Activated CD8-positive, alpha-beta memory T cell treated with anti-CD3 and anti-CD28 coated beads, Interleukin-2, amount 50 U/mL, for 24 hours (primary cell): ENCODE measurements around the gene AGBL4.

ENCODE experiments used
- DNase-seq: peaks from one replicate; pipeline ENCODE4 v3.0.0-alpha.2; 2020; ENCODE audit errors: extremely low read depth

Gene AGBL4

DNA sequence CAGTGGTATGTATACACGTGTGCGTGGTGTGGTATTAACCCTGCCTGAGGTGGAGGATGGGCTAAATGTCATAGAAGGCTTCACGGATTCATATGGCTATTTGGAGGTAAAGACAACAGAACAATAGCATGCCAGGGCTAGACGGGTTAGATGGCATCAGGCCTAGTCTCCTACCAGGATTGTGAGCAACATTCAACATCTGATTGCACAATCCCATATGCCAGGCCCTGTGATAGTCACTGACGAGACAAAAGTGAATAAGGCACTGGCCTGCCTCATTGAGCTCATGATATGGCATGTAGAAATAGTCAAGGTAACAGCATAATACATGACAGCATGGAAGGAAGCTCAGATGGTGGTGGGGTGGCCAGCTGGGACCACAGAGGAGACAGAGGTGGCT lies 1079.9 kb downstream of the AGBL4 start:
- no peak for DNase-seq

DNA sequence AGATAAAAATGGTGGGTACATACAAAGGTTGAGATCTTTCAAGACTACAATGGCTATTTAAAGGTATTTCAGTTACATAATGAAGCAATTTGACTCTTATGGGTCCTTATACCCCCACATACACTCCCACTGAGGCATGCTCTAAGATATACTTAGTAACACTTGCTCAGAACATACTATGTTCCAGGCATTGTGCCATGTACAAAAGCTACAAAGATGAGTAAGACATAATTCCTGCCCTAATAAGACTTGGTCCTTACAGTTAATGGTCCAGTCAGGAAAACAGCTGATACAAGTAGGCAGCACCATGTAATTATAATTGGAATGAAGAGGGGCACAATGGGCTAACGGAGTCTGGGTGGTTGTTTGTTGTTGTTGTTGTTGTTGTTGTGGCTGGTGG lies 1080.4 kb downstream of the AGBL4 start:
- DNase-seq, result no peak

DNA sequence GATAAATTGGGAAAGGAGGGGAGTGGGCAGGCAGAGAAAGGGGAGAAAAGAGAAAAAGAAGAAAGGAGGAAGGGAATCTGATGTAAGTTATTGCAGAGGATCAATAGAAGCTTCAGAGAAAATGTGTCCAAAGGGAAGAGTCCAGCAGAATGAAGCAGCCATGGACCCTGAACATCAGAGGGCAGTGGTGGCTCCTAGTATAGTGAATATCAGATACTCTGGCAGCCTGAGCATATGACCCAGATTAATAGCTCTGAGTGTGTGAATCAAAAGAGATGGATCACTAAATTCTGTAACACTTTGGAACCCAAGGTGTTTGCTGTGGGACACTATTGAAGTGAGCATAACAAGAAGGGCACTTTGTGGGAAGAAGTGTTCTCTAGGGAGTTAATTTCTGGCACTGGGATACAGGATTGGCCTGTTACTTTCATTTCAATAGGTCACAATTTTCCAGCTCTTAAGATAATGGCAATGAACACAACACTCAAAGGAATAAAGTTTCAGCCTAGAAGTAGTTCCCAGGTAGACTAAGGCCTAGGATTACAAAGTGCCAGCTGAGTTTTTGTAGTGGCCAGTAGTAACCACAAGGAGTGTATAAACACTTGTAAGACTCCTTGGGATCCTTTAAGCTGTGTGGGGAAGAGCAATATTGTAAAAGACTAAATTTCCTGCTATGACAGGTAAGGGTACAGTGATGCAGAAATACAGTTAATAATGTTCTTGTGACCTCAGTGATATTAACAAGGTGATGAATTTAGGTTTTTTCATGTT lies 1082.6 kb downstream of the AGBL4 start:
- DNase-seq, result no peak

DNA sequence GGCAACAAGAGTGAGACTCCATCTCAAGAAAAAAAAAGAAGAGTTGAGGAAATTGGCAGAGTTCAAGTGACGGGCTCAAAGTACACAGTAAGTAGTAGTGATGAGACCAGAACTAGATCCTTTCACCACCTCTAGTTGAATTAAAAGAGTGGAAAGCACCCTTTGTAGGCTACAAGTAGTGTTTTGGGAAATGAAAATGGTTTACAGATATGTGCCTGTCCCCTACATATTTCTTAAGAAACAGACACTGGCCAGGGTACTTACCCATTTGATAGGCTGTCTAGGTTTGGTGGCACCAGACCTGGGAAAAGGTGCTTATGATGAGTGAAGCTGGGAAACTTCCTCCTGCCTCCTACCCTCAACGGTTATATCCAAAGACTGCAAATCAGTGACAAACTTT lies 1083.4 kb downstream of the AGBL4 start:
- no peak for DNase-seq

DNA sequence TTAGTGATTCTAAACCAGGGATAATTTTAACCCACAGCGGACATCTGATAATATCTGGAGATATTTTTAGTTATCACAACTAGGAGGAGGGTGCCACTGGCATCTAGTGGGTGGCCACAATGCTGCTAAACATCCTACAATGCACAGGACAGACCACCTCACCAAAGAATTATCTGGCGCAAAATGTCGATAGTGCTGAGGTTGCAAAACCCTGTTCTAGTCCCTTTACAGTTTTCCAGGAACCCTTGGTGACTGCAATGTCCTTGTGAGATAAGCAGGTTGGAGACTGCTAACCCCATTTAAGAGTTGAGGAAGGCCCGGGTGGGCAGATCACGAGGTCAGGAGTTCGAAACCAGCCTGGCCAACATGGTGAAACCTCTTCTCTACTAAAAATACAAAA lies 1083.9 kb downstream of the AGBL4 start:
- no peak for DNase-seq

DNA sequence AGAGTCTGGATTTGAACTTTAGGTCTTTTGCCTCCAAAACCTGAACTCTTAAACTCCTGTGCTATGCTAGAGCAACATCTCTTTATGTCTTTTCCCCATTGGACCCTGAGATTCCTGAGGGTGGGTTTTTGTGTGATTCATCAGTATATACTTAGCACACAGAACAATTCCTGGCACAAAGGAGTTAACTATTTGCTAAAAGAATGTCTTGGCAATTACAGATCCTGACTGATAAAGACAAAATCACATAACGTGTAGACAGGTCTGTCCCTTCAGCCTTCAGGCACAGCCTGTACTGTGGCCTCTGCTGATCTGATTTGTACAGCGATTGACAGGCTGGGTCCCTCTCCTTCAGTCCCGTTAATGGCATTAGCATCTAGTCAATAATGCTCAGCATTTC lies 1084.7 kb downstream of the AGBL4 start:
- DNase-seq, result no peak

DNA sequence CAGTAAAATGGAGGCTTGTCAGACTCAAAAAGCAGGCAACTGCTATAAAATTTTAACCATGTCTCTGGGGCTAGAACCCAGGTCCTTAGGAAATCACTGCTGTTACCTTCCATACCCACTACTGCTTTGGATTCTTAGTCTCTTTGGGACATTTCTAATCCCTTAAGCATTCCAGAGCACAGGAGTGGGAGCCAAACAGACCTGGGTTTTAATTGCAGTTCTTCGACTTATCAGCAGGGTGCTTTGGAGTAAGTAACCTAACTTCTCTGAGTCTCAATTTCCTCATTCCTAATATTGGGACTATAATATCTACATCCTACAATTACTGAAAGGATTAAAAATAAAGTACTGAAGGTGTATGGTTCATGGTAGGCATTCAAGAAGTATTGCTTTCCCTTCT lies 1086.0 kb downstream of the AGBL4 start:
- DNase-seq, result no peak

DNA sequence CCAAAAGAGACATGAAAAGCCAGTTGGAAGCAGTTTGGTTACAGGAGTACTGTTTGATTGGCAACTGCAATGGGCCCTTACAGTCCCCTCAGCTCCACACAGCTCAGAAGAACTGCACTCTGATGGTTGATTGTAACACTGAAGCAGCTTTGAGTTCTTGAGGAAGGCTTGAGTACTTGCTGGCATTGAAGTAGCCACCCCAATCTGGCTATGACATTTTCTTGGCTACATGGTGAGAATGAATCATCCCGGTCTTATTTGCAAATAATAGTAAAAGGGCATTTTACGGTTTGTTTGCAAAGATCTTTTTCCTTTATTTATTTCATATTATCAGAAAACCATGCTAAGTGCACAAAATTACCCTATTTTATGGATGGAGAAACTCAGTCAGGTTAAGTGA lies 1087.3 kb downstream of the AGBL4 start:
- no peak for DNase-seq

DNA sequence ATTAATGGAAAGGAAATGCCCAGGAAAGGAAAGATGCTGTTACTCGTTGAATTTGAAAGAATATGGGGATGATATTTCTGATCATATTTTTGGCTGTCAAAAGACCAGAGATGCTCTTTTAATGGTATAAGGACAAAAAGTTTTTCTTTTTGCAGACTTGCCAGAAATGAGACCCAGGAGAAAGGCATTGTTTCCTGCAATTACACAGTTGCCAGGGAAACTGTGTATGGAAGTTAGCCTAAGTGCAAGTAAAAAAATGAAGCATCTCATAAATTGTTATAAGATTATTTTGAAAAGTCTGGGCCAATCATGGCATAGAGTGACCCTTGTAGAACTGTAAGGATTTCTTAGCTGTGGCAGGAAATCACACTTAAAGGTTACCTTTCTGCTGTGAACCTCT lies 1091.4 kb downstream of the AGBL4 start:
- no peak for DNase-seq

DNA sequence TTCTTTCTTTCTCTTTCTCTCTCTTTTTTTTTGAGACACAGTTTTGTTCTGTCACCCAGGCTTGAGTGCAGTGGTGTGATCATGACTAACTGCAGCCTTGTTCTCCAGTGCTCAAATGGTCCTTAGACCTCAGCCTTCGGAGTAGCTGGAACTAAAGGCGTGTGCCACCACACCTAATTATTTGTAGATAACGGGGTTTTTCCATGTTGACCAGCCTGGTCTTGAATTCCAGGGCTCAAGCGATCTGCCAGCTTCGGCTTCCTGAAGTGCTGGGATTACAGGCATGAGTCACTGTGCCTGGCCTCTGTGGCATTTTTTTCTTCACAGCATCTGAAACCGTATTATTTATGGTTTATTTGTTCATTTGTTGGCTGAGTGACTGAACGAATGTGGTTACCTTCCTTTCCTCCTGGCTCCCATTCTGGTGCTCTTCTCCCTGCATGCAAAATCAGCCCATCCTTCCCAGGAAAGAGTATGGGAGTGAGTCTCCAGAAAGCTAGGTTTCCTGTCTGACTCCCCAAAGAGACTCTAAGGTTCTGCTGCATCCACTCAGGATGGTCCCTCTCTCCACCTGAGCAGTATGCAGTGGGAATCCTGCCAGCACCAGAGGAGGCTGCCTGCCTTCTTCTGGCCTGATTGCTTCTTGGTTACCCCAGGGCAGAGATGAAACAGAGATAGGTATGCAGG lies 1092.1 kb downstream of the AGBL4 start:
- DNase-seq, result no peak

DNA sequence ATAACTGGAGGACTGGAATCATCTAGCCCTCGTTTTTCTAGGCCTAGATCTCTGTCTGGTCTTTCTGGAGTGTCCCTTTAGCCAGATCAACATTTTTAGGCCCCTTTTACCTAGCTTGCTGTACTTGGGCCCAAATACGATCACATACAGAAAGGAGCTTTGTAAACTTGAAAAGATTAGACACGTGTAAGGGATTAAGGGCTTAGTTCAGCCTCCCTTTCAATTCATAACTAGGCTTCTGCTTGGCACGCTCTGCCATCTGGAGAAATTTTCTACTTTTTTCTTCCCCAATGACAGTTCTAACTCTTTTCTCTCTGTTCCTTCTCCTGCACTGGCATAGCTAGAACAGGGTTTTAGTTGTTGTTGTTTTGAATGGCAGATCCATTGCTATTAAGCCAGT lies 1093.7 kb downstream of the AGBL4 start:
- DNase-seq, result no peak

DNA sequence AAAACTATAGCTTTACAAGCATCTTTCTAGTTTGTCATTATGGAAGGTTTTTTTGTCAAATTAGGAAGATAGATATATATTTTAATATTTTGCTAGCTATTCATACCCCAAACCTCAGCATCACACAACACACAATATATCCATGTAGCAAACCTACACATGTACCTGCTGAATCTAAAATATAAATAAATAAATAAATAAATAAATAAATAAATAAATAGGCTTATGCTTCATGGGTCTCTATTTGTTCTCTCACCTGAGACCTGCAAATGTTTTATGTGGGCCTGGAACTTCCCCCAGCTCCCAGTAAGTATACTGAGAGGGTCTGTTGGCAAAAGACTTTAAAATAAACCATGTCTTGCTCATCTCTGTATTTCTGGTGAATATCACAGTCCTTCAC lies 1099.7 kb downstream of the AGBL4 start:
- no peak for DNase-seq

DNA sequence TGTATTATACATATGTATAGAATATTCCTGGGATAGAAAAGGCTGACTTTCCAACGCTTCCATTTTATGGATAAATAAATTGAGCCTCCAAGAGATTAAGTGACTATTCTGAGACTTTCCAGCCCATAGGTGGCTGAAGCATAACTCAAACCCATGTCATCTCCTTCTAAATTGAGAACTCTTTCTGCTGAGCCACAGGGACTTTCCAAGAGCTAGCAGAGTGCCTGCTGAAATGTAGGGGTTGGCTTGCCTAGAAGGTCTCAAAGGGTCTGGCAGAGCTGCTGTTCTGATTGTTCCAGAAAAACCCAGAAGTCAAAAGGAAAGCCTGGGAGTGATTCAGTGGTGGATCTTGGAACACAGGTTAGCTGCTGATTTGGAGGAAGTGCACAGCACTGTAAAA lies 1100.6 kb downstream of the AGBL4 start:
- DNase-seq, result no peak

DNA sequence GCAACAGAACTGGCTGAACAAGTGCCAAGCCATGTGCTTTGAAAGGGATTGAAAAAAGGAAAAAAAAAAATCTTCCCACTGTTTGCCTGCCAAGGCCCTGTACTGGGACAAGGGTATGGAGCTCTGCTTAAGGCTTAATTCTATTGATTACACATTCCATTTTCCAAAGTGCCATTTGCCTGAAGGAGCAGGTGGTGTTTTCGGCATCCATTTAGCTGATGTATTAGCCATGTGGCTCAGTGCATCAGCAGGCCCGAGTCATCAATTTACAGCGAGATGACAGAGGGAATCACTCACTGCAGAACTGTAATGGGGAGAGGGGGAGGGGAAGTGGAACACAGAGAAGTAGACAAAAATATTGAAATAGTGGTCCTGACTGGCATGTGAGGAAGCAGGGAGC lies 1102.9 kb downstream of the AGBL4 start:
- no peak for DNase-seq

DNA sequence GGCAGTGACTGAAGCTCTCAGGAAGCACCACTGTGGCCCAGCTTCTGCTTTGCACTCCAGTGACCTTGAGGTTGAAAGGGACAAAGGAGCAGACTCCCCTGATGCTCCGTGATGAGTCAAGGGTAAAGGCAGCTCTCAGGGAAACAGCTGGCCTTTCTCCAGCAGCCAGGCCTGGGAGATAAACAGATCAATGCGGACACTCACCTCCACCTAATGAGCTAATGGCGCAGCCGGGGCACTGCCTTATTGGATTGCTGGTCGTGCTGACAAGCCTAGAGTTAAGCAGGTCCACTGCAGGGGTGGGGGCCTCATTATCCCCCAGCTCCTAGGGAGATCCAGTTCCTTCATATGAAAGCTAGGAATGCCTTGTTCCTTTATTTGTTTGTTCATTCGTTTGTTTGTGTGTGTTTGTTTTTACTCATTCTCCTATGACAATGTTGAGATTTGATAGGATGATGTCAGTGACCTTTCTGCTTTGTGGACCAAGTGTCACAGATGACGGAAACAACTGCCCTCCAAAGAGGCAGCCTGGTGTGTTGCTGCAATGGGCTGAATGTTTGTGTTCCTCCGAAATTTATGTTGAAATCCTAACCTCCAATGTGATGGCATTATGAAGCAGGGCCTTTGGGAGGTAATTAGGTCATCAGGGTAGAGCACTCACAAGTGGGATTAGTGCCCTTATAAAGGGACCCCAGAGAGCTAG lies 1105.7 kb downstream of the AGBL4 start:
- DNase-seq, result no peak

DNA sequence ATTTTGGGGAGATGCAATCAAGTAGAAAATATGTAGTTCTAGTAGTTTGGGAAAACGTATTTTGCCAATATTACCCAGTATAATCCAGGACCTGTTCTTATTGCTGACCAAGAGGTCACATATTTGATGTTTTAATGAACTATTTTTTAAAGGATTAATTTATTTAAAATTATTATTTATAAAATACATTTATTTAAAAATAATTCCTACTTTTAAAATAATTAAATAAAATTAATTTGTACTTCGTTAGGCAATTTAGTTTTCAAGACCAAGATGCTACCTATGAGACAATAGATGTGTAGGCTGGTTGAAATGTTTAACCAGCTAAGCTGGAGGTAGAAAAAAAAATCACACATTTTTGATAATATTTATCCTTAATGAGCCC lies 1106.7 kb downstream of the AGBL4 start:
- no peak for DNase-seq

DNA sequence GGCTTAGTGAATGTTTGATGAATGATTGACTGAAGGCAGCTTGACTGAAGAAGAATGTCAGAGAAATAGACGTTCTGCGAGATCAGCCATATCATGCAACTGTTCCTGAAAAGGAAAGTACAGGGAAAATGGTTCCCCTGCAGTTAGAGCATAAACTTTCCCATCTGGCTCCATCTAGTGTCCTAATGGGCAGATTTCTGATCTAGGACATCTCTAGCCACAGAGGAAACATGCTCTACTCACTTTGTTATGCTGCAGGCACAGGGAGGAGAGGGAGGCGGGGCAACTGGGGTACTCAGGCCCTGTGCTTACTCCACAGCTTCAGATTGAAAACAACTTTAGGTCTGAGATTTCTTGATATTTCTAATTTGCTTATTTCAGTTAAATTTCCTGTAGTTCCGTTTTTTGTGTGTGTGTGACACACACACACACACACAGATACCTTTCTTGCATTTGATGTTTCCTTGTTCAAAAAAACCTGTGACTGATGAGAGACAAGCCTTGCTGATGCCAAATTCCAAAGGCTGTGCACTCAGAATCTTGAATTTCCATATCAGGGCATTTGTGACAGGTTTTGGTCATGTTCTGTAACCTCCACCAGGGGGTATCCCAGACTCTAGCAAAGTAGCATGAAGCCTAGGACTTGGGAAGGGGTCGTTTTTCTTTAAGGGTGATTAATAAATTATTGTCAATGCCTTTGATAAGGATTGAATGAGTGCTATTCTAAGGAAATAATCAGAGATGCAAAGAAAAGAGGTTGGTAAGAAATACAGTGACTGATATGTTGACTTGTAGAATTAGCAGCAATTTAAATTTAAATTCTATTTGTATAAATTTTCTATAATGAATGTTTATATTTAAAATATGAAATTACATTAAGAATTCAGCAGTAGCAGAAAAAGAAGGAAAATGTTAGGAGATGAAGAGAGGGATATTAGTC lies 1107.4 kb downstream of the AGBL4 start:
- DNase-seq, result no peak

DNA sequence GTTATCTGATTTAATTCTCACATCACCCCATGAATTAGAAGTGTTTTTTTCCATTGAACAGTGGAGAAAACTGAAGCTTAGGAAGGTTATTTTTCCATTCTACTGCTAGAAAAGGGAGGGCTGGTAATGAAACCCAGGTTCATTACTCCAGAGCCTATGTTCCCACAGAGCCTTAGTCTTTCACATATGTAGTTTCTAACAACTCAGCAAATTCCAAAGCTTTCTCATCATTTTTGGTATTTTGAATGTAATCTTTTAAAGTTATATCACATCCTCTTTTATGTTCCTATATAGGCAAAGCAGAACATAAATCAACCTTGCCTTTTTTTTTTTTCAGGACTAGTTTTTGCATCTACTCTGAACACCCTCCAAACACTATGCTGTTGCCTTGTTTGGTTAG lies 1115.1 kb downstream of the AGBL4 start:
- DNase-seq, result no peak

DNA sequence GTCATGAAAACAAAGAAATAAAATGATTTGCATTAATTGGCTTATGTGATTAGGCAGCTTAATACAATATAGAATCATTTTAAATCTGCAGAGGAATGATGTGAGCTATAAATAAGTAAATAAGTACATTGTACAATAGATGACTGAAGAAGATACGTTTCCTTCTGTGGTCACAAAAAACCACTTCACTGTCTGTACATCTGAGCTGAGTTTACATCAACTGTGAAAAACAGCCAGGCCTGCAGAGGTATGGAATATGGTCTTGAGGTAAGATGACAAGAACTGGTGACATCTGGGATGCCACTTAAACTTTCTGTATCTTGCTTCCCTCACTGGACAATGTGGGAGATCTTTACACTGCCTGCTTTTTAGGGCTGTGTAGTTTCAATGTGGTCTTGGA lies 1117.0 kb downstream of the AGBL4 start:
- no peak for DNase-seq

DNA sequence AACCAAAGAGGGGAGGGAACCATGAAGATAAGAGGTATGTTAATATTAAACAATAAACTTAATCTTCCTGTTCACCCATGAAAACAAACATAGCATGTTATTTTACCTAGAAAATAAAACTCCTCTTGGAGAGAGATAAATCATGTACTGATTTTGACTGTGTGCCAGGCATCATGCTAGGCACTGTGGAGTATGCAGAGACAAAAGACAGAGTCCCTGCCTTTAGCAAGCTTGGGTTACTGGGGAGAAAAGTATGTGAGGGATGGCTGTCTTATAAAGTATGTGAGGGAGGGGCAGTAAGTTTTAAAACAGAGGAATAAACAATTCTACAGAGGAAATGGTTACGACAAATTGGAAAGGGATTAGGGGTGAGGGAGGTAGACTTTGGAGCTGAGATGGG lies 1117.6 kb downstream of the AGBL4 start:
- no peak for DNase-seq

DNA sequence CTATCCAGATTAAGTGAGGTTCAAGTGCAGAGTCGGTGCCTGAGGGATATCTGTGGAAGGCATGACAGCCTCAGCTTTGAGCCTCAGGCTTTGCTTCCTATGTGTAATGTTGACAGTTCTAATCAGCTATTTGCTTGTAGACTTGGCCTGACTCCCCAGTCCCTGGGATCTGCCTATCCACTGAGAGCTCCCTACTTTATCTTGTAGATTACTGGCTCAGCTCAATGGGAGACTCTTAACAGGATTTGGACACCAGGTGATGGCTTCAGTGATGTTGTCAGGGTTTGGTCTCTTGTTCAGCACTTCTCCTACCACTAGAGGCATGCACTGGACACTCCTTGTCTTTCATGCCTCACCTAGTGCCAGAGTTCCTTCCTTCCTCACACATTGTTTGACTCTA lies 1120.5 kb downstream of the AGBL4 start:
- DNase-seq, result no peak

DNA sequence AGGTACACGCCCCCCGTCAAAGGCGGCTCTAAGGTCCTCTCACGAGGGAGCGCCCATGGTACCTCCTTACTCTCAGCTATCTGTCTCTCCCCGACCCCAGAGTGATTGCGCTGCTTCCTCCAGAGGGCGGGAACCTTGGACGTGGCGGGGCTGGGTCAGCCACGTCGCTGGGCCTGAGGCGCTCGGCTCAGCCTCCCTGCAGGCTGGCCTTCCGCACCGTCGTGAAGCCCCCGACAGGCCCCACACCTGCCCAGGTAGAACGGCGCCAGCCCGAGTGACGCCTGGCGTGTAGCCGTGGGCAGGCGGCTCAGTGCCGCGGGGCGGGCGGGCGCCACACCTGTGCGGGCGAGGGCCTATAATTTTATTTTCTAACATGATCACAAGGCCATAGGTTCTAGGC lies 1124.9 kb downstream of the AGBL4 start:
- DNase-seq, result no peak
